ENCODE measurements around the gene BTN1A1. TPM values are rescaled to one million over a fixed set of nuclear protein-coding genes. Genes with fewer than 3 reads are reported as not detected.
A peak's percentile ranks its signal among the peaks of the same experiment; 100 is the strongest.
"Not testable (repeated sequence)": the region's sequence is repeated elsewhere in the genome, so short reads cannot be mapped to it uniquely, and the experiment has no call there.

The BTN1A1 gene
- polyA plus RNA-seq, 3 donors, result not detected

GRCh38 chr6:26524314-26524713, 24.2 kb downstream of the BTN1A1 start:
- H4K20me1 ChIP-seq (ENCODE audit: insufficient read depth, low read length); H3K27me3 ChIP-seq (ENCODE audit: control insufficient read depth in 2 of 2, insufficient read depth in 2 of 2, low read length in 2 of 2); H3K4me2 ChIP-seq (replicated peaks; ENCODE audit: extremely low read depth, low read length, poor library complexity, severe bottlenecking); DNase-seq; H3K9me3 ChIP-seq (replicated peaks in 1 of 2; ENCODE audit: control insufficient read depth in 1 of 2, insufficient read depth in 1 of 2, low read length in 2 of 2); H3K27me3 Mint-ChIP-seq (ENCODE audit: low read depth in 3 of 3); H3K9ac ChIP-seq (ENCODE audit: insufficient read depth, low read length, poor library complexity, severe bottlenecking); H3K4me3 ChIP-seq (replicated peaks in 1 of 3; ENCODE audit: low read depth in 2 of 3, low read length in 3 of 3); H3K27ac ChIP-seq (ENCODE audit: low read depth in 1 of 2, low read length in 2 of 2); H3K9me3 Mint-ChIP-seq; H3K4me3 Mint-ChIP-seq; H2AFZ ChIP-seq (ENCODE audit: insufficient read depth, low read depth, low read length, poor library complexity, severe bottlenecking); H3K27ac Mint-ChIP-seq; H3K36me3 ChIP-seq (replicated peaks in 1 of 2; ENCODE audit: control insufficient read depth in 1 of 2, insufficient read depth in 2 of 2, low read length in 2 of 2); H3K36me3 Mint-ChIP-seq; intact Hi-C loops (cut with micrococcal nuclease): not testable (repeated sequence)
- 100% methylated on average over 2 of the region's 2 CpGs for WGBS (ENCODE audit: insufficient coverage)
- Histone ChIP-seq H3K4me1 (ENCODE audit: control insufficient read depth in 1 of 2, insufficient read depth in 2 of 2, low read length in 2 of 2) (peaks cover 35 to 56% of the 10 kb centered on the region in 2 donors), H3K79me2 (ENCODE audit: insufficient read depth, low read length) (peaks cover 16% of the 10 kb centered on the region)
- H3K4me1 Mint-ChIP-seq, result peaks cover 50% of the 10 kb centered on the region

GRCh38 chr6:26524722-26525370, 24.7 kb downstream of the BTN1A1 start:
- peaks cover 0 to 3% (median 0%) of the 10 kb centered on the region in 7 donors for H3K9me3 Mint-ChIP-seq
- H3K36me3 Mint-ChIP-seq, result peaks cover 0 to 2% of the 10 kb centered on the region in 2 donors
- Histone ChIP-seq H4K20me1 (ENCODE audit: insufficient read depth, low read length) (no peaks in the 10 kb centered on the region), H3K4me3 (replicated peaks in 1 of 3; ENCODE audit: low read depth in 2 of 3, low read length in 3 of 3) (no peak overlapping the region), H3K9ac (ENCODE audit: insufficient read depth, low read length, poor library complexity, severe bottlenecking) (no peak overlapping the region), H3K27me3 (ENCODE audit: control insufficient read depth in 2 of 2, insufficient read depth in 2 of 2, low read length in 2 of 2) (no peaks in the 10 kb centered on the region), H3K4me1 (ENCODE audit: control insufficient read depth in 1 of 2, insufficient read depth in 2 of 2, low read length in 2 of 2) (peaks cover 35 to 56% of the 10 kb centered on the region in 2 donors), H2AFZ (ENCODE audit: insufficient read depth, low read depth, low read length, poor library complexity, severe bottlenecking) (no peak overlapping the region), H3K9me3 (replicated peaks in 1 of 2; ENCODE audit: control insufficient read depth in 1 of 2, insufficient read depth in 1 of 2, low read length in 2 of 2) (no peaks in the 10 kb centered on the region), H3K27ac (ENCODE audit: low read depth in 1 of 2, low read length in 2 of 2) (no peak overlapping the region), H3K36me3 (replicated peaks in 1 of 2; ENCODE audit: control insufficient read depth in 1 of 2, insufficient read depth in 2 of 2, low read length in 2 of 2) (no peaks in the 10 kb centered on the region), H3K79me2 (ENCODE audit: insufficient read depth, low read length) (peaks cover 16% of the 10 kb centered on the region), H3K4me2 (replicated peaks; ENCODE audit: extremely low read depth, low read length, poor library complexity, severe bottlenecking) (no peak overlapping the region)
- no peak overlapping the region for H3K27ac Mint-ChIP-seq
- peak in 2 of 3 donors; percentile 16 to 23 for DNase-seq
- 100% methylated on average over 1 of the region's 7 CpGs for WGBS (ENCODE audit: insufficient coverage)
- intact Hi-C loops (cut with micrococcal nuclease), result no loop called here
- H3K4me3 Mint-ChIP-seq, result no peak overlapping the region
- TF ChIP-seq CTCF (IDR thresholded peaks at IDR 0.05), result no peak
- peaks cover 0 to 3% (median 2%) of the 10 kb centered on the region in 3 donors for H3K27me3 Mint-ChIP-seq (ENCODE audit: low read depth in 3 of 3)
- peaks cover 50% of the 10 kb centered on the region for H3K4me1 Mint-ChIP-seq

Measured in CD14-positive monocyte (primary cell).